Activated T-cell treated with anti-CD3 and anti-CD28 coated beads for 48 hours (primary cell): ENCODE data around the gene SLC8A1.

Experiments
- DNase-seq: peaks from one replicate; pipeline ENCODE4 v3.0.0-alpha.2; 2020; ENCODE audit warnings: low read depth

SLC8A1 gene

DNA sequence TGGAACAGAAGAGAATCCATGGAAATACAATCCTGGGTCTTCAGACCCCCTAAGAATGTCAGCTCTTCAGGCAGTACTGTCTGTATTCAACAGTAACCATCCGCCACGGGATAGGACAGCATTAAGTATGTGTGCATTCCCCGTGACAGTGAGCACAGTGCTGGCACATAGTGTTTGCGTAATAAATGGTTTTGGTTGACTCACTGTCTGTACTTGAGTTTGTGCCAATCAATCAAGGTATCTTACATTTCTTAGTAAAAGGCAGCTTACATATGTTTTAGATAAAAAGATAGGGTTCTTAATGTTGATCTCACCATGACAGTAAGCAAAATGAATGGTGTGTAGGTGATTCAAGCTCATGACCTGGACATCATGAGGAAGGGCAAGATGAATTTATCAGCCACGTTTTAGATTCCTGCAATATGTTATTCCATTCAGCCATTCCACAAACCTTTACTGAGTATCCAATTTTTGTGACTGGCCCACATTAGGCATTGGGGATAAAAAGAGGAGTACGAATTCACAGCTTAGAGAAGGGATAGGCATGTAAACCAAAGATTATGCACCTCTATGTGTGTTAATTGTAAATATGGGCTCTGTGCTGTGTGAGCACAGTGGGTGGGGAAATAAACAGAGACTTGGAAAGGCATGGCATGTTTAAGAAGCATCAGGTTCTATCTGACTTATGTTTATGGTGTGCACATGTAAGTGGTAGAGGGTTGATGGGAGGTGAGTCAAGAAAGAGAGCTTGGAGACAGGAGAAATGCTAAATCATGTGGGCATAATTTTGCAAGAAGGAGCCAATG lies 258.8 kb downstream of the SLC8A1 start:
- no peak for DNase-seq

DNA sequence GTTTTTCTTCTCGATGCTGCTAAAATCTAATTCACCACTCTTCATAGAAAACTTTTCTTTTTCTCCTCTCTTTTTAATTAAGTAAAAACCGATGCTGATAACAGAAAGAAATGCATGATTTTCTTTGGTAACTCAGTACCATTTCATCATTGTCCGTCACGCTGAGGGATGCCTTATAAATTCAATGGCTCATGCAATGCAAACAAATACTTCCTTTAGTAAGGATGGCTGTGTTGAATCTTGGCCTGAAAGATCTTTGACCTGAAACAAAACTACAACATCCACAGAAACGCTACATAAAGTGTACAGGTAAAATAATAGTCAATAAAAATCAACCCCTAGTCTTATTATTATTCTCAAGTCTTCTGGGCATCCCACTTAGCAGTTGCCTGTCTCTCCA lies 261.4 kb downstream of the SLC8A1 start:
- no peak for DNase-seq

DNA sequence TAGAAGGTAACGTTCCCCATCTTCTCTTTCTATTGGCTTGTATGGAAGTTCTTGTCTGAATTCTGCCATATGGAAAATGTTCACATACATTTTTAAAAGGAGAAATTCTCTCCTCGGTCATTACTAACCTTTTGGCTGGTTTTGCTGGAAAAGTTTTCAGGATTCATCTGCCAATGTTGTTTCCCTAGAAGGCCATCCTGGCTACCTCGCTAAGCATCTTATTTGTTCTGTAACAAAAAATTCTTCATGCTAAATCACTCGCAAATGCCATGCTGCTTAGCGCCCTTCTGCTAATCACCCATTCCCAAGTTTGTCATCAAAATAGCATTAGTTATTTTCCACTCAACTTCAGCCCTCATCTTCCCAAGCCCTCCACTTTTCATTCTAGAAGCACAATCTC lies 262.0 kb downstream of the SLC8A1 start:
- DNase-seq, result no peak

DNA sequence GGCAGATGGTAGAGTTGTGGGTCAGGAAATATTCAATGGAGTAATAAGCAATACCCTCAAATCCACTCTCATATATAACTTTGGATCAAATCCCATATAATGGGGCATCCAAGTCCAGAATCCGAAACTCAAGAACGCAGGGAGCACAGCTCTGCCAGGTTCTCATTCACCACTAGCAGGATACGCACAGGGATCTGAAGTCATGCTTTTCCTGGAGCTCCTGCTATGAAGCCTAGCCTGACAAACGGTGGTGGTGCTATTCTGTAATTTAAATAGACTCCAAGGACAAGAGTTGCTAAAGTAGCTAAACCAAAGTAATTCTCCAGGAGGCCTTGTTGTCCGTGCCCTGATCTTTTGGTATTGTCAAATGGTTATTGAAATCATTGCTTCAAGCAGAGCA lies 264.8 kb downstream of the SLC8A1 start:
- no peak for DNase-seq

DNA sequence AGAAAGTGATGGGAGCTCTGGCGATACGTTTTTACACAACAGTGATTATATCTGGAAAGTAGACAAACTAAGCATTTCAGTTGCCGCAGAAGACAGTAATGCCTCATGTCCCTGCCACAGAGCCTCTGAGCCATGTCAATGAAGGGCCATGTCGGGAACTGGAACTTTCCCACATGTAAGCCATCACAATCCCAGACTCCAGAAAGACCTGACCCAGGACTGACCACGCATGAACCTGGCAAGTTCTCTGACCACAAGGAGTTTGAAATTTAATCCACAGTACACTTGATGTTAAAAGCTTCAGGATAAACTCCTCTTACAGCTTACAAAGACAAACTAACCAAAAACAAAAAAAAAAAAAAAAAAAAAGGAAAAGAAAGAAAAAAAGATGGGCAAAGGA lies 267.3 kb downstream of the SLC8A1 start:
- no peak for DNase-seq

DNA sequence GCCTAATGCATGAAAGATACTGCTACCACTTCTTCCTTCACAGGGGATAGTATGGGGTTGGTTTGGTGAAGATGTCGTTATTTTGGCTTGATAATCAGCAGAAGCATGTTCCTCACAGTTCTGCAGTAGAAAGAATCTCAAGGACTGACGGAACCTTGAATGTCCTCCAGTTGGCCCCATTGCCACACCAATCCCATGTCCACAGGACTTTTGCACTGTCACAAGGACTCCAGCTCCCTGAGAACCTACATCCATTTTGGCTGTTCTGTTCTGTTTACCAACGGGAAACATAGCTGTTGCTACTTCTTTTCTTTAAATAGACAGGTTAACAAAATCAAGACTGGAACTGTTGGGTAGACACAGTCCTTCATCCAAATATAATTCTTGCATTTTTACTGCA lies 270.0 kb downstream of the SLC8A1 start:
- no peak for DNase-seq

DNA sequence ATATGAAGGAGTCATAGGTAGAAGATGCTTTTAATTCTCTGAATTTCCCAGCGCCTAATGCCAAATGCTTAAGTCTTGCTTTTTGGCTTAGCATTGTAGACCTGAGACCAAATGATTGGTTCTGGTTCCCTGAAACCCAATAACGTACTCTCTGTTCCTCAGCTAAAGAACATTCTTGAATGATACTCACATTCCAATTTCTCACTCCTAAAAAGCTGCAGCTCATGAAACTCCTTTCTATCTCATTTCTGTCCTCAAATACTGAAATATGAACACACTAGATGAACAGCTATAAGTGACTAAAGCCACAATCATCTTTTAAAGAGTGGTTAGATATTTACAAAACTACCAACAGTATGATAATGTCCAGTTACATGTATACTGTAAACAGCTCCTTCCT lies 272.1 kb downstream of the SLC8A1 start:
- DNase-seq, result no peak

DNA sequence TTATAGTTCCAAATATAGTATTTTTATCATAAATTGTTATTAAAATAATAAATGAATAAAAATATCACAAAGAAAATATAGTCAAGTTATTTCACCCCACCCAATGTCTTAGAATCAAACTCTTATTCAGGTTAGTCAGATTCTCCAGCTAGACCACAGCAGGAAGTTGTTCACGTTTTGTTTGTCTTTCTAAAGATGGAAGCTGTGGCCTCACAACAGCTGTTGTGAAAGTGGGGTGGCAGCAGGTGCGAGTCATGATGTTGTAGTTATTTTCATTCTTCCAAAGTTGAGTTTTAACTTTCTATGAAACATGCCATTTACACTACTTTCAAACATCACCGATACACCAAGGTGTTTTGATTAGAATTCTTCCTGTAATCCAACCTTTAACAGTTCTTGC lies 272.9 kb downstream of the SLC8A1 start:
- DNase-seq, result no peak

DNA sequence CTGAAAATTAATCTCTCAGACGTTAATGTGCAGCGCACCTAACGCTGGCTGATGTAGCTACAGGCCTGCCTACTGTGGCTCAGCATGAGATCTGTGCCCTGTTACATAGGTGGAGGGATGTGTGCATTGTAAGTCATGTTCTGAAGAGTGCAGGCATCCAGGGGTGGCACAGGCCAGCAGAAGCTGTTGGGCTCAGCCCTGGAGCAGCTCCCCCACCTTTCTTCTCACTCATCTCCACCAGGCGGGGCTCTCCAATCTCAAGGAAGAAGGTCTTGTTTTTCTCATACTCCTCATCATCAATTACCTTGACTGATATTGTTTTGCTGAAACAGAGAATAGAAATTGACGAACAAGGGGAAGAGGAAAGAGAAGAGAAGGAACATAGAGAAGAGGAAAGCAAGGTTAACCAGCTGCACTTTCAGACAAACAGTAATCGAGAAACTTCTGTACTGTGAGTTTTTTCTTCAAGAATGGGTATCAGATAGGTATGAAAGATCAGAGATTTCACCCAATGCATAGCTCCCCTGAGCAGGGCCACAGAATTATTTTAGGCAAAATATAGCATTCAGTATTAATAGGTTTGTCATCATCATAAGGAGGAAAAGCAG lies 273.6 kb downstream of the SLC8A1 start:
- no peak for DNase-seq

DNA sequence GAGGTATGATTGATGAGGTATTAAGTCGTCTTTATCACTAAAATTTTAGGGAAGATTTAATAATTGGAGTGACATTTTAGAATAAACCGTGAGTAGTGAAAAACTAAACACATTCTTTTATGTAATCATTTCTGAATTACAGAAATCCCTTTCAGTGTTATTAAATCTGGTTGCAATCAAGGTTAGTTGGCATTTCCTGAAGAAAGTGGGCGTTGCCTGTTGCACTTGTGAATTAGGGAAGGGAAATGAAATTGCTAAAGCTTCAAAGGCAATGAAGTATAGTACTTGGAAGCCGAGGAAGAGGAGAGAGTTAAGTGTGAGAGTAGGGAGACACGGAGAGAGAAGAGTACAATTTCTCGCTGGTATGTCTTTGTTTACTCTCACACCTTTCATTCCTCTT lies 274.5 kb downstream of the SLC8A1 start:
- DNase-seq, result no peak

DNA sequence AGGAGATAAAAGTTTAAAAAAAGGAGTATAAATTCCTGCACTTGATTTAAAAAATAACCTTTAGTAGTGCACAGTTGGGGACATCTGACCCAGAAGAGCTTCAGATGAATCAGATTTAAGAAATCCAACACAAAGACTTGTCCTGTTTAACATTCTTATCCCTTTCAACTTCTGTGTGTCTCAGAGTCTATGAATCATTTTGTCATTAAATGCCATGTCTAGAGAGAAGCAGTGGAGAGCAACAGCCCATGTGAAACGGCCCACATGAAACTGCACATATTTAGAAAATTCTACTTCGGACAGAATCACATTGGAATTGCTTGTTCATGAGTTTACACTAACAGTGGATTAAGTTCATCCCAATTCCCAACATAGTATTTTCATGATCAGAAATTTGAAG lies 278.6 kb downstream of the SLC8A1 start:
- no peak for DNase-seq

DNA sequence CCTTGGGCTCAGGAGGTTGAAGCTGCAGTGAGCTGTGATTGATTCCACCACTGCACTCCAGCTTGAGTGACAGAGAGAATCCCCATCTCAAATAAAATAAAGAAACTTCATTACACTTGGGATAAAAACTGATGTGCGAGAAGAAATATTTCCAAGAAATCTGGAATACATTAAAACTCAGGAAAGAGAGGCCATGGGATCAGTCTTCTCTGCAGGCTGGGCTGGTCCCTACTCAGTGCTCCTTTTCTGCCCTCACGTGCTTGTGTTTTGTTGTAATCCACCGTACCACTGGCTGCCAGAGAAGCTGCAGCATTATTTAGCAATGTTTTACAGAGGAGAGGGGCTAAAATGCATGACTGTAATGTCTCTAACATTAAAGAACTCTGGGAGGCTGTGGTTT lies 282.0 kb downstream of the SLC8A1 start:
- DNase-seq, result no peak

DNA sequence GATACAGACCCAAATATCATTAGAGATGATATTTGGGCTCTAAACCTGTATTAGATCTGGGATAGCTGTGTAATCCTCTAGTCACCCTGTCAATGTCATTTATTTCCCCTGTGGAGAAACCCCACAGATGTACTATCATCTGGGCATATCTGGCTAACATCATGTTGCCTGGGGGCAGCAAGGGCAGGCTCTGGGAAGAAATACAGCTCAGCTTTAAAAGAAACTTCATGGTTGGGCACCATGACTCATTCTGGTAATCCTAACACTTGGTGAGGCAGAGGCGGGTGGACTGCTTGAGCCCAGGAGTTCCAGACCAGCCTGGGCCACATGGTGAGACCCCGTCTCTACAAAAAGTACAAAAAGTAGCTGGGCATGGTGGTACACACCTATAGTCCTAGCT lies 282.5 kb downstream of the SLC8A1 start:
- DNase-seq, result no peak

DNA sequence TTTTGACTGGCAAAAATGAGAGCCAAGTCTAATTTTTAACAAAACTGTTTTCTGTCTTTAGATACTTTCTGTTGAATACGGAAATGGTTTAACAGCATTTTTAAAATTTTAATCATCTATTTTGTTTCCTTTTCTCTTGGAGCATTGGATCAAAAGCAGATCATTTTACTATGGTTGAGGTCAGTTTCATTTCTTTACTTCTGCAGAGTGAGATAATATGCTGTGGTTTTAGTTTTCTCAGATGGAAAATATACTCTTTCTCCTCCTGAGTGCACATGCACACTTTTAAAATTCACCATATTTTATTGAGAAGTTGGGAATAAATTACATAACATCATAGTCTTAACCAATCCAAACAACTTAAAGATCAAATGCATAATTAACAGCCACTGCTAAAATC lies 283.3 kb downstream of the SLC8A1 start:
- DNase-seq, result no peak

DNA sequence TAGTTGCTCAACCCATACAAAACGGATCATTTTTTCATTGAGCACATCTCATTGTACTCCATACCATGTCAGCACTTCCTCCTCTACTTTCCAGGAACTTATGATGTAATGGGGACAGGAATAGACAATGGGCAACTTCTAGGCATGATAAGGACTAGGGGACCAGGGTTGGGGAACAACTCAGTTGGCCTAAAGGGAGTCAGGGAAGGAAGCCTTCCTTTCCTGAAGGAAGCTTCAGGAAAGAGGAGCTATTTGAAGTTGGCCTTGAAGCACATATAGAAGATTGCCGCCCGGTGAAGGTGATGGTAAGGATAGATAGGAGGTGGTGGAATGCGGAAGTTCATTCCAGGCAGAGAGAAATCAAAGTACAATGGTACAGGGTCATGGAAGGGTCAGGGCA lies 283.9 kb downstream of the SLC8A1 start:
- no peak for DNase-seq

DNA sequence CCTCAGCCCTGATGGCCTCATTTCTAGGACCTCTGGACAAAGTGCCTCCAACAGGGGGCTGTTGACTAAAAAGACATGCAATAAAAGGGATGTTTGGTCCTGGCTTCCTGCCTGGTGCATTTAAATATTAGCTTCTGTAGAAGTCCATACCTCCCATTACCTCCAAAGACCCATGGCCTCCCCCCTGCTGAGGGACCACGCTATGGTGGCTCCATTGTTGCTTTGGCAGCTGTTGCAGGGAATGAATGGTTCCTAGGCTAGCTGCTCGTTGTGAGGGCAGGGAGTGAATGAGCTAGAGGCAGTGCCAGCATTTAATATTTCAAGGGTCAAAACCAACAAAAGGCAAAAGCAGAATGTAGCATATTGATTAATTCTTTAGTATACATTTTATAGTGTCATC lies 285.9 kb downstream of the SLC8A1 start:
- no peak for DNase-seq

DNA sequence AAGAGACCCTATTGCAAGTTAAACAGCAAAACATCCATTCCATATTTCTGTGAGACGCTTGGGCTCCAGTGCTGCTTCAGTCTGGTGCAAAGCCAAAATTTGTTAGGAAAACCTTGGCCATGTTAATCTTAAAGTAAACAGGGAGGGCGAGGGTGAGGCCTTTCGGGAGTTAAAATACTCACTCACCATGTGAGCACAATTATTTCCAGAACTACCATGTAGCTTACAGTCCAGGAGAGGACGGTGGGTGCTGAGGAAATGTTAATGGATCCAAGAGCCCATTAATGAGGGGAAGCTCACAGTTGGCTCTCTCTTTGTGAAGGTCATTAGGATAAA lies 286.4 kb downstream of the SLC8A1 start:
- no peak for DNase-seq

DNA sequence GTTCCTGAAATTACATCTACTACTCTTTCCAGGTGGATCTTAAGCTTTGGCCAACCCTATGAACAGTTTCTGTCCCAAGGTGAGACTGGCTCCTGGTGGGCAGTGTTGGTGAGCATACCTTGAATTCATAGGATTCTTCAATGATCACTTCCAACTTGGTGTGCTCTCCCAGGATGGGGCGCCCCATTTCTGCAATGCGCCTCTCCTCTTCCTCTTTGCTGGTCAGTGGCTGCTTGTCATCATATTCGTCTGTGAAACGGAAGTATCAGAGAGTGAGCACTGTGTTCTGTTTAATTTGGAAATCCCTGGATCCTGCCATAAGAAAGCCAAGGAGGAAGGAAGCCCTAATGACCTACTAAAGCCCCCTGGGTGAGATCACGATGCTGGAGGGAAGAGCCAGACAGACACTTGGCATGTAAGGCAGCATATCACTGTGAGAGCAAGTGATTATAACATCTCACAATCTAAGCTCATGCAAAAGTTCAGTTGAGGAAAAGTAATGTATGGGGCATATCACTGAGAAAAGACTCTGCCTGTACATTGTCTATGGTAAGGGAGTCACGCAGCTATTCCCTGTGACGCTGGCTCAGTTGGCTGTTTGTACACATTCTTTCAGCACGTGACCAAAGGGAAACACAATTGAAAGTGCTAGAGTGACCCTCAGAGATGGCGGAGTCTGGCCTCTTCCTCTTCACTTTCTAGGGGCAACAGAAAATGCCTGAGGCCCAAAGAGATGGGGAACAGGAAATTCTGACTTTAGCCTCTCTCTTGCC lies 287.0 kb downstream of the SLC8A1 start:
- DNase-seq, result no peak

DNA sequence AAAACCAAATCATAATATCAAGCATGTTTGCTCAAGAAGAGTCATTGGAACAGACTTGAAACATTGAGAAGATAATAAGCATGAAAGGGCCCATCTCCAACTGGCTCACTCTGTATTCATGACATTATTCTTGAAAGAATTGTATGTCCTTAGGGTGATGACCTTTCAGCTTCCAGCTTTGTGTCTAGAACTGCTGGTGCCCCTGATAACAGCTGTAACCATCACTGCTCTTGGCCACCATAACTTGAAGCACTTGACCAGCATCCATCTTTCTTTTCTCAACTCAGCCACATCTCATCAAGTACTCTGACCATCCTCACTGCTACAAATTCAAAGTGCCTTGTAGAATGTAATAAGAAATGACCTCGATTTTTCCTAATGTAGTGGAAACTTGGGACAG lies 289.9 kb downstream of the SLC8A1 start:
- no peak for DNase-seq

DNA sequence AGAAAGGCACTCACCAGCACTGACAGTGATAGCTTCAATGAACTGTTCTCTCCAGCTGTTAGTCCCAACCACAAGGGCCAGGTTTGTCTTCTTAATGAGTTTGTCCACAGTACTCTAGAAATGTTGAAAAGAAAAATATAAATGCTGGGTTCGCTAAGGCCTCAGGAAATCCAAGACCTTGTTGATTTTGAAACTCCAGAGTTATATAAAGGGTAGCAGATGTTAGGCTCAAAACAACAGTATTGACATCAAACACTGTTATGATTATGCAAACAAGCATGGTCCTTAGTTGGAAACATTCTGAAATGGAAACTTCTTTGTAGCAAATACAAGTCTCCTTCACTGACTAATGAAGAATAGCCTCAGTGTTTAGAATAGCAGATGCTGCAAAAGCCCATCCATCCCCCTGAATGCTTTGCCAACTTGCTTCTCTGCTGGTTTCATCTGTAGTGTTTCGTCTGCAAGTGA lies 291.1 kb downstream of the SLC8A1 start:
- no peak for DNase-seq

DNA sequence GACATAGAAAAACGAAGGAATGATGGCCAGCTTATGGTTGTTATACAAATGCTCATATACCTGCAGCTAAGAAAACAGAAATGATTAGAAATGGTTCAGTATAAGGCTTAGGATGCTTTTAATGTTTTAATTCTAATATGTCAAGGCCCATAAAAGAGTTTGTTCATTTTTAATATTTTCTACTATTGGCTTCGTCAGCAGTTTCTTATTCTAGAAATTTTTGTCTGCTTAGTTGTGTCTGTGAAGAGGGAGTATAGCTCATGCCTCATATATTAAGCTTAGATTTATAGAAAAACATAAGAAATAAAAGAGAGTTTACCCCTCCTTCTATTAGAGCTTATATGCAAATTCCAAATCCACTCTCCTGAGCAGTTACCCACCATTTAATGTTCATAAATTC lies 292.6 kb downstream of the SLC8A1 start:
- DNase-seq, result no peak

DNA sequence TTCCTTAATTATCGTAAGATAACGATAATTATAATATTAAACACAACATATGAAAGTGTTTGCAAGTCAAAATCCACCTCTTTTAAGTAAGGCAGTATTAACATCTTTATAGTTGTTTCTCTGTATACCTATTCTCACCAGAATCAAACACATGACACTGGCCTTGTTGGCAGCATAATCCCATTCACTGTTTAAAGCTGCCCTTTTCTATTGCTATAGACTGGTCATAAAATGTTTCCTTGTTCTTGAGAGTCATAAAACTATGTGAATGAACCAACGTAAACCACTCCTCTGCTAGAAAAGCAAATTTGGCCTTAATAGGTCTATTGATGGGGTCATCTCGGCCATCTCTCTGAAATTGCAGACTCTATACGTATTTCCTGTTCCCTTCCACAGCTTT lies 293.1 kb downstream of the SLC8A1 start:
- no peak for DNase-seq

DNA sequence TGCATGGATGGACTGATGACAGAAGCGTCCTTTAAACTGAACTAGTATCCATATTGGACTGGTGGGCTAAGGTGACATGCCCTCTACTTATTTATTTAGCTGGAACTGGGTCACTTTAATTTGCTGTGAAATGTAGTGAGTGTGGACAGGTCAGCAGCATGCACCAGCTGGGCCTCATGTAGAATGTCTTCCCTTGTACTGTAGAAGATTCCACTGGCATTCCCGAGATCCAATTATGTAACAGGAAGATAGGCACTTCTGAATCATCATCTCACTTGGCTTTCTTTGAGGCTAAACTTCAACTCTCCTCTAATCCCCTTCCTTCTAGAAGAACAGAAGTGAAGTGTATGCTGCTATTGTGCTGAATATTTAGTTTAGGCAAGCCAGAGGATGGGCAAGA lies 296.2 kb downstream of the SLC8A1 start:
- DNase-seq, result no peak
